SIG-M5 (cell line): ENCODE results near the gene ATG9A.
"Not testable (repeated sequence)": the region's sequence is repeated elsewhere in the genome, so short reads cannot be mapped to it uniquely, and the experiment has no call there.

Experiments
- DNase-seq: peaks from one replicate; lab custom pipeline; 2025; lab: John Stamatoyannopoulos, UW

The ATG9A gene

GRCh38 chr2:219229305-219230058, at the start of gene ATG9A, which contains the start of gene ANKZF1:
Gene ATG9A (minus strand): TSS chr2:219229636. CDS start chr2:219228024, 1,612 bp downstream.
Gene ANKZF1 (plus strand): TSS chr2:219229806. CDS start chr2:219230258, 452 bp downstream.
- DNase-seq = peak; percentile 99

- DNase-seq = no peak
Measured at GRCh38 chr2:219278655-219279150, 49.3 kb upstream of the ATG9A start.

- no peak for DNase-seq
Measured at GRCh38 chr2:219277703-219278654, 48.5 kb upstream of the ATG9A start.

- DNase-seq = no peak
Measured at GRCh38 chr2:219274361-219274921, 45.0 kb upstream of the ATG9A start.

GRCh38 chr2:219273937-219274336, 44.5 kb upstream of the ATG9A start:
- no peak for DNase-seq

- no peak for DNase-seq
Measured at GRCh38 chr2:219272995-219273394, 43.6 kb upstream of the ATG9A start.

- DNase-seq = no peak
Measured at GRCh38 chr2:219272356-219272755, 42.9 kb upstream of the ATG9A start.

- no peak for DNase-seq
Measured at GRCh38 chr2:219271021-219271420, 41.6 kb upstream of the ATG9A start.

GRCh38 chr2:219270055-219270372, 40.6 kb upstream of the ATG9A start:
- no peak for DNase-seq

GRCh38 chr2:219269362-219270054, 40.1 kb upstream of the ATG9A start:
- DNase-seq = no peak

GRCh38 chr2:219268294-219268693, 38.9 kb upstream of the ATG9A start:
- no peak for DNase-seq

GRCh38 chr2:219266886-219267285, 37.5 kb upstream of the ATG9A start:
- DNase-seq = no peak

- DNase-seq = no peak
Measured at GRCh38 chr2:219266232-219266631, 36.8 kb upstream of the ATG9A start.

GRCh38 chr2:219261024-219261855, 31.8 kb upstream of the ATG9A start:
- DNase-seq = no peak

- not testable (repeated sequence) for DNase-seq
Measured at GRCh38 chr2:219258942-219259341, 29.5 kb upstream of the ATG9A start.

GRCh38 chr2:219254590-219255201, 25.3 kb upstream of the ATG9A start:
- peak; percentile 77 for DNase-seq

GRCh38 chr2:219253753-219254589, 24.5 kb upstream of the ATG9A start, which contains the start of gene TUBA4A:
Gene TUBA4A (minus strand): TSS chr2:219253918. CDS start chr2:219253858, 60 bp downstream.
- DNase-seq = no peak

- no peak for DNase-seq
Measured at GRCh38 chr2:219252900-219253752, 23.7 kb upstream of the ATG9A start, which contains the start of gene TUBA4B. Gene TUBA4B (plus strand): TSS chr2:219253243. CDS start chr2:219253408, 165 bp downstream.
